Activated T-cell treated with anti-CD3 and anti-CD28 coated beads for 4 hours (primary cell): ENCODE results near the gene MORC3.
"Not testable (repeated sequence)": the region's sequence is repeated elsewhere in the genome, so short reads cannot be mapped to it uniquely, and the experiment has no call there.

Experiments
- DNase-seq: peaks from one replicate; pipeline ENCODE4 v3.0.0-alpha.2; 2020

The MORC3 gene

DNA sequence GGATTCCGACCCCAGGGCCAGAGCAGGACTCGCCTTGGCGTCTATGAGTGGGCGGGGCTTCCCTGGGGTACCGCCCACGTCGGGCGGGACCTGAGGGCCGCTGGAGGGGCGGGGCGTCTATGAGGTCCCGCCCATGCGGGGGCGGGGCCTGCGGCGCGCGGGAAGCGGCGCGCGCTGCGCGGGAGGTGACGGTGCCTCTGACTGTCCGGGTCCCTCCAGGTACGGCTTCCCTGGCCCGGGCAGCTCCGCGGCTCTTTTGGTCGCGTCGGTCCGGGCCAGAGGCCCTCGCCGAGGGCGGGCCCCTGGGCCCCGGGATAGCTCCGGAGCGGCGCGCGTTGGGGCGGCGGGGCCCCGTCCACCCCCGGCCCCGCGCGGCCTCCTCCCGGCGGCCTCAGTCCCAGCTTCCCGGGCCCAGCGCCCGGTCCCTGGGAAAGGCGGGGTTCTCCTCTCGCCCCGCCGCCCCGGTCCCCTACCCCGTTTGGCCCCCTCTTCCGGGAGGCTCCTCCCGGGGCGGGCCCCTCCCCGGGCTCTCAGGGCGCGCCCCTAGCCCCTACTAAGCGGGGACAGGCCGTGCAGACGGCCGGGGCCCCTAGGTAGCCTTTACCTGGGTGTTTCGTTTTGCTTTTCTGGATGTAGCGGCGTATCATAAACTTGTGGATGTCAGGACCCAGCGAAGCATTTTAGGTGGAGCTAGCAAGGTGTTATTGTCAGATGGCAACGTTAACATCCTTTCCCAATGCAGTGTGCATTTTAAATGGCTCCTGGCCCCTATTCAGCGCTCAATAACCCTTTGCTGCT, 65.4 kb downstream of the MORC3 start, which contains the start of gene CHAF1B:
CHAF1B (plus strand) TSS at position 160 of the 798 bp plus-strand sequence. CDS start 745 bp downstream, outside the sequence.
- peak; percentile 74 for DNase-seq

DNA sequence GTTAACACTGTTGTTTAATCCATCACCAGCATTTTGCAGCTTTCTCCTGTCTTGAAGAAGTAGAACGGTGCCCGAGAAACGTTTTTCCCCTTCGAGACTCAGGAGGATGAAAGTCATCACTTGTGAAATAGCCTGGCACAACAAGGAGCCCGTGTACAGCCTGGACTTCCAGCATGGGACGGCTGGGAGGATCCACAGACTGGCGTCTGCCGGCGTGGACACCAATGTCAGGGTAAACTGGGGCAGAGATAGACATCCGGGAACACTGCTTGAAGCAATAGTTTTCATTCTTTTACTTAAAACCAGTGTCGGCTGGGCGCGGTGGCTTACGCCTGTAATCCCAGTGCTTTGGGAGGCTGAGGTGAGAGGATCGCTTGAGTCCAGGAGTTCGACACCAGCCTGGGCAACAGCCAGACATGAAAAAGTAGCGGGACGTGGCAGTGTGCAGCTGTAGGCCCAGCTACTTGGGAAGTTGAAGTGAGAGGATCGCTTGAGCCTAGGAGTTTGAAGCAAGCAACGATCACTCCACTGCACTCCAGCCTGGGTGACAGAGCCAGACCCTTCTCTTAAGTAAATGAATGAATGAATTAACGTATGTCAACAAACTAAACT, 66.1 kb downstream of the MORC3 start:
- DNase-seq: no peak

- DNase-seq: no peak
Measured at GRCh38 chr21:36388096-36388495, 68.1 kb downstream of the MORC3 start.

DNA sequence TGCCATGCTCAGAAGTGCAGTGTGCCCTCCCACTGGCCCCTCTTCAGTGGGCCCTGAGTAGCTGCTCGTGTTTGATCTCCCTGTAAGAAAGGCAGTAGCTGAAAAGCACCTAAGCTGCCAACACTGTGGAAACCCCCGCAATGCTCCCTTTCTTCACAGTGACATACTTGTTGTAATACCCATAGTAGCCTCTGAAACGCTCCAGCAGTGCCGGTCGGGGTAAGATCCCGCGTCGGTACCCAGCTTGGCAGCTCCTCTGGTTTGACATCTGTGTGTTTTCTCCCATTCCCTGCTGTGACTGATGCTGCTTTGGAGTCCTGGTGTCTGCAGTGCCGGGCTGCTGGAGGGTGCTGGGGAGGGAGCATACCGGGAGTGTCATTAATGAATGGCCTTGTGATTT, 68.8 kb downstream of the MORC3 start:
- no peak for DNase-seq

DNA sequence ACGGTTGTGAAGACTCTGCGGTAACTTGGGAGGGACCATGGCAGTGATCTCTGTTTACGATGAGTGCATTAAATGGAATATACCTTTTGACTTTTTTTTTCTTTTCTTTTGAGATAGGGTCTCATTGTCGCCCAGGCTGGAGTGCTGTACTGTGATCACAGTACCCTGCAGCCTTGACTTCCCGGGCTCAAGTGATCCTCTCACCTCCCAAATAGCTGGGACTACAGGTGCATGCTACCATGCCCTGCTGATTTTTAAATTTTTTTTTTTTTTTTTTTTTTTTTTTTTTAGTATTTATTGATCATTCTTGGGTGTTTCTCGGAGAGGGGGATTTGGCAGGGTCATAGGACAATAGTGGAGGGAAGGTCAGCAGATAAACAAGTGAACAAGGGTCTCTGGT, 71.7 kb downstream of the MORC3 start:
- not testable (repeated sequence) for DNase-seq

DNA sequence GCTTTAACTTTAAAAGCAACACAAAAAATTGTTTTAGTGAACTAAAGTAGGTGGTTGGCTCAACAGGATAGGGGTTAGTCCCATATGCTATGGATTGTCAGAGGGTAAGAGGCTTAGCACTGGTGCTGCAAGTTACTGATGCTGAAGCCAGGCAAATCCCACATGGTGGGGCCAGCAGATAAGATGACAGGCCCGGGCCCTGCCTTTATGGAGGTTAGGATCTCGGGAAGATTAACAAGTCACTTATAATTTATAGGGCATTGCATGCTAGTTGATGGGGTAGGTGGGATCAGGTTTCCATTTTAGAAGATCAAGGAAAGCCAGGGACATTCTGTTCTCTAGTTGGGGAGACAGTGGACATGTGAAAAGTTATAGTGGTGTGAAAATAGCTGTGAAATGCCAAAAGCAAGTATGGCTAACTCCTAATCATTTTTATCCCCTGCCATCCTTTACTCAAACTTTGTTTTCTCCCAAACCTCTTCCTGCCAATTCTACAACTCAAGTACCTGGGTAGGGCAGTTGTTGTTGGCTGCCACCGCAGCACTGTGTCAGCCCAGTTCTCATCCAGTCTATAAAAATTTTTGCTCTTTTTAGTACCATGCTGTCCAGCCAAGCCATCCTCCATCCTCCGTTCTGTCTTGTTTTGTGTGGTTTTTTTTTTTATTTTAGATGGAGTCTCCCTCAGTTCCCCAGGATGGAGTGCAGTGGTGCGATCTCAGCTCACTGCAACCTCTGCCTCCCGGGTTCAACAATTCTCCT, 75.5 kb downstream of the MORC3 start:
- DNase-seq: no peak

DNA sequence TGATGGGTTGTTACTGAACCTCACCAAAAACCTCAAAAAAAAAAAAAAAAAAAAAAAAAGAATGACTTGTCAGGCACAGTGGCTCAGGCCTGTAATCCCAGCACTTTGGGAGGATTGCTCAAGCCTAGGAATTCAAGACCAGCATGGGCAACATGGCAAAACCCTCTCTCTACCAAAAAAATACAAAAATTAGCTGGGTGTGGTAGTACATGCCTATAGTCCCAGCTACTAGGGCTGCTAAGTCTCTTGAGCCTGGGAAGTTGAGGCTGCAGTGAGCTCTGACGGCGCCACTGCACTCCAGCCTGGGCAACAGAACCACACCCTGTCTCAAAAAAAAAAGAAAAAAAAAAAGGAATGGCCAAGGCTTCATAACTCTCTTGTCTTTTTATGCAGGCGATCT, 76.3 kb downstream of the MORC3 start:
- DNase-seq: no peak

DNA sequence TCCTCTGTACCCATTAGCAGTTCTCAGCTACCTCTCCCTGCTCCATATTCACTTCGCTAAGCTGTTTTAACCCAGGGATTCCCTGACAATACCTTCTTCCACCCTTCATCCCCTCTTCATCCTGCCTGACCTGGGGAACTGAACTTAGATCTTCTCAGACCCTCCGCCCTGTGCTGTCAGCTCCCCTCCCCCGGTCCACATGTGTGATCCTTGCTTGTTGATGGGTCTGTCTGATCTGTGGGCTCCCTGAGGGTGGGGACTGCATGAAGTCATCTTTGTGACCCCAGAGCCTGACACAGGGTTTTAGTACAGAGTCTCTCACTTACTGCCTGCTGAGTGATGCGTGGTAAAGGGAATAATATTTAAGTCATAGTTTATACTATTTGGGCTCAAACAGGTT, 77.0 kb downstream of the MORC3 start:
- no peak for DNase-seq

DNA sequence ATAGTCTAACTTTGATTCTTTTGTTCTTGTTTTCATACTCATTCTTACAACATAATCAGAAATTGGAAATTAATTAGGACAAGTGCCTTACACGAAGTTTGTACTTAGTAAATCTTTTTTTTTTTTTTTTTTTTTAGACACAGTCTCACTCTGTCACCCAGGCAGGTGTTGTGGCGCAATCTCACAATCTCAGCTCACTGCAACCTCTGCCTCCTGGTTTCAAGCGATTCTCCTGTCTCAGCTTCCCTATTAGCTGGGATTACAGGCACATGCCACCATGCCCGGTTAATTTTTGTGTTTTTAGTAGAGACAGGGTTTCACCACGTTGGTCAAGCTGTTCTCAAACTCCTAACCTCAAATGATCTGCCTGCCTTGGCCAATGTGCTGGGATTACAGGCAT, 77.6 kb downstream of the MORC3 start:
- DNase-seq: no peak

GRCh38 chr21:36399736-36400135, 79.7 kb downstream of the MORC3 start:
- not testable (repeated sequence) for DNase-seq

DNA sequence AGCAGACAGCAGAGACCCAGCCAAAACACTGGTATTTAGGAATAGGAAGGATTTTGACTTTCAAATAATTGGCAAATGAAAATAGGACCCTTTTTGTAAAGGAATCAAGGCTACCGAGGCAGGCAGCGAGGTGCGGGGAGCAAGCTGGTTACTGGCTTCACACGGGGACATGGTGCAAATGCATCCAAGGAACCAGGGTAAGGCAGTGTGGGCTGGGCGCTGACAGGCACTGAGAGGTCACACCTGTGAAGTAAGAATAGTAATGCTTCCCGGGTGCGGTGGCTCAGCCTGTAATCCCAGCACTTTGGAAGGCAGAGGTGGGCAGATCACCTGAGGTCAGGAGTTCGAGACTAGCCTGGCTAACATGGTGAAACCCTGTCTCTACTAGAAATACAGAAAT, 80.7 kb downstream of the MORC3 start:
- no peak for DNase-seq

- no peak for DNase-seq
Measured at GRCh38 chr21:36402339-36402738, 82.3 kb downstream of the MORC3 start.

DNA sequence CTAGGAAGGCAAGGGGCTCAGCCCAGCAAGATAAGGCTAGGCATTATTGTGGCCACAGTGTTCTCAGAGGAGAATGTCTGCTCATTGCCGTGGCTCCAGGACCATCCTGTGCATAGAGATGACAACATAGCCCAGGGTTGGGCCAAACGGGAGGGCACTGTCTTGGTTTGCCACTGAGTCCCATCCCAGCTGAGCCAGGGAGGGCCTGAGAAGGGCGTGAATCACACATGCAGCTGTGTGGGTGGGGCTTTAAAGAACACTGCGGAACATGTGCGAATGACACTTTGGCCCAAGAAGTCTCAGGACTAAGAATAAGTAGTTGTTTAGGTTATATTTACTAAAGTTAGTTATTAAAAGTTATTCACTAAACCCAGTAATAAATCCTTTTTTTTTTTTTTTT, 83.7 kb downstream of the MORC3 start:
- no peak for DNase-seq

DNA sequence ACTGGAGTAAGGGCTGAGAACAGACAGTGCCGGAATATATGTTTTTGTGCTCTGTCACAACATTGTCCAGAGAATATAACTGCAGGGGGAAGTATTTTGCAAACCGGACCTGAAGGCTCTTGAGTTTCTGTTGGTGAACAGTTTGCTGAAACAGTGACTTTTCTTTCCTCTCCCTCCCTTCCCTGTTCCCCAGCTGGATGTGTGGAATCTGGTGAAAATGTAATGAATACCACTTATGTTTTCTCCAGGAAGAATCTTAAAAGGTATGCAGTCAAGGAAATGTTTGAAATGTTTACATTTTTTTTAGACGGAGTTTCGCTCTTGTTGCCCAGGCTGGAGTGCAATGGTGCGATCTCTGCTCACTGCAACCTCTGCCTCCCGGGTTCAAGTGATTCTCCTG, 88.6 kb downstream of the MORC3 start:
- DNase-seq: no peak

- no peak for DNase-seq
Measured at GRCh38 chr21:36411301-36411700, 91.3 kb downstream of the MORC3 start.

GRCh38 chr21:36412916-36413315, 92.9 kb downstream of the MORC3 start:
- DNase-seq: no peak

- no peak for DNase-seq
Measured at GRCh38 chr21:36415375-36415774, 95.4 kb downstream of the MORC3 start.

GRCh38 chr21:36419241-36419640, 99.2 kb downstream of the MORC3 start:
- no peak for DNase-seq

DNA sequence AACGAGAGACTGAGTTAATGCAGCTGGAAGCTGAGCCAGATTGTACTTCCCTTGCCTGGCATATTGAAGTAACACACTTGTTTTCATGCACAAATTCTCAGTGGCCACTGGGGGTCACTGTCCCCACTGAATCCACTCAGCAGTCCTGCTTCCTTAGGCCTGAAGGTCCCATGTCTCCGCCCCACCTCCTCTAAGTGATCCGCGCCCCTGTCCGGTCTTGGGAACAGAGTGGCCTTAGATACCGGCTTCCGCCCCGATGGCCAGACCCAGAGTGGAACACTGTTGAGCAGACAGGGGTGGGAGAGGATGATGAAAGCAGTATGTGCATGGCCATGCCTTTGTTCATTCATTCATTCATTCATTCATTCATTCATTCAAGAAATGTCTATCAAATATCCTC, 100.0 kb downstream of the MORC3 start:
- peak; percentile 11 for DNase-seq

GRCh38 chr21:36420571-36421339, 100.8 kb downstream of the MORC3 start:
- DNase-seq: no peak

DNA sequence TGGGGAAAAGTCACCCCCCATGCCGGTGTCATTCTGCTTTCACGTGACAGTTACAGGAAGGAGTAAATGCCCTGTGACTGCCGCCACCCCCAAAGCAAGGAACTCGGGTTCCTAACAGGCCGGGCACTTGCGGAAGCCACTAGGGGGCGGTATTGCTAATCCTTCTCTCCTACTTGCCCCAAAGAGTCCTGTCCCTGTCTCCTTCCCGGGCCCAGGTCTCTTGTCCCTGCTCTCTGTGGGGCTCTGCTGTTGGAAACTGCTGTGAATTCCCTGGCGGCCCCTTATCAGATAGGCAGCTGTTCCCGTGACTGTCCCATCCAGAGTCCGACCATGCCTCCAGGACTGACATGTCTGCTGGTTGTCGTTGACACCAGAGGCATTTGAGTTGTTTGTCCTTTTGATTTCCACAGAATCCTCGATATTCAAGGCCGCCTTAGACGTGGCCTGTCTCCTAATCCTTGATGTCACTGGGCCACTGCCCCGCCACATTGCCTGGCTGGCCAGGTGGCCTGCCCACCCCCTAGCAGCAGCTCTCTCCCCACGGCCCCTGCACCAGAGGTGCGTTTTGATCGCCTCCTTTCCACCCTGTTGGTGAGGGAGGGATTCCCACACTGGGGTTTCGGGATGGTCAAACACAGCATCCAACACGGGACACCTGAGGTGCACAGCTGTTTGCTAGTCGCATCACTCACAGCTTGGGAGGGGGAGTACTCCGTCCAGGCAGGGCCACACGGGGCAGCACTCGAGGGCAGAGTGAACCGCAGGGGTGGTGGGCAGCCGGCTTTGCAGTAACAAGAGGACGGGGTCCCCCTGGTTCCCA, 102.5 kb downstream of the MORC3 start:
- DNase-seq: no peak

GRCh38 chr21:36423771-36424433, 103.9 kb downstream of the MORC3 start:
- DNase-seq: no peak
